Inflammatory macrophage treated with lipopolysaccharide for 4 hours (primary cell): ENCODE results near the gene KDM3A.
A peak's percentile ranks its signal among the peaks of the same experiment; 100 is the strongest.

ENCODE experiments used
- DNase-seq: peaks from one replicate; pipeline ENCODE4 v3.0.0-alpha.2; 2020

Gene KDM3A

GRCh38 chr2:86436328-86436727, 4.8 kb upstream of the KDM3A start:
- DNase-seq, result no peak

- no peak for DNase-seq
Measured at GRCh38 chr2:86439879-86440630, 1.1 kb upstream of the KDM3A start.

- no peak for DNase-seq
Measured at GRCh38 chr2:86441392-86441881, 266 bp downstream of the KDM3A start.

- peak; percentile 66 for DNase-seq
Measured at GRCh38 chr2:86441882-86442641, 891 bp downstream of the KDM3A start.

- DNase-seq, result peak; percentile 93
Measured at GRCh38 chr2:86442642-86443005, 1.5 kb downstream of the KDM3A start.

- peak; percentile 57 for DNase-seq
Measured at GRCh38 chr2:86443631-86444350, 2.6 kb downstream of the KDM3A start.

GRCh38 chr2:86445436-86445835, 4.3 kb downstream of the KDM3A start:
- DNase-seq, result no peak

GRCh38 chr2:86446060-86446459, 4.9 kb downstream of the KDM3A start:
- DNase-seq, result peak; percentile 8

GRCh38 chr2:86453836-86454235, 12.7 kb downstream of the KDM3A start:
- DNase-seq, result no peak

- DNase-seq, result no peak
Measured at GRCh38 chr2:86454238-86454637, 13.1 kb downstream of the KDM3A start.

GRCh38 chr2:86455181-86455580, 14.0 kb downstream of the KDM3A start:
- DNase-seq, result no peak

GRCh38 chr2:86461042-86461743, 20.0 kb downstream of the KDM3A start:
- DNase-seq, result no peak

- DNase-seq, result peak; percentile 44
Measured at GRCh38 chr2:86464652-86465051, 23.5 kb downstream of the KDM3A start.

- no peak for DNase-seq
Measured at GRCh38 chr2:86466306-86466705, 25.1 kb downstream of the KDM3A start.

- no peak for DNase-seq
Measured at GRCh38 chr2:86468162-86469033, 27.2 kb downstream of the KDM3A start.

GRCh38 chr2:86470890-86471289, 29.7 kb downstream of the KDM3A start:
- DNase-seq, result no peak

GRCh38 chr2:86471637-86472036, 30.5 kb downstream of the KDM3A start:
- DNase-seq, result no peak

GRCh38 chr2:86476092-86476491, 34.9 kb downstream of the KDM3A start:
- DNase-seq, result no peak

GRCh38 chr2:86476918-86477317, 35.7 kb downstream of the KDM3A start:
- DNase-seq, result no peak

GRCh38 chr2:86477349-86477748, 36.2 kb downstream of the KDM3A start:
- no peak for DNase-seq

- no peak for DNase-seq
Measured at GRCh38 chr2:86480105-86480504, 38.9 kb downstream of the KDM3A start.

GRCh38 chr2:86482034-86482433, 40.9 kb downstream of the KDM3A start:
- no peak for DNase-seq
